ENCODE data around the gene TMEM245.

The TMEM245 gene

DNA sequence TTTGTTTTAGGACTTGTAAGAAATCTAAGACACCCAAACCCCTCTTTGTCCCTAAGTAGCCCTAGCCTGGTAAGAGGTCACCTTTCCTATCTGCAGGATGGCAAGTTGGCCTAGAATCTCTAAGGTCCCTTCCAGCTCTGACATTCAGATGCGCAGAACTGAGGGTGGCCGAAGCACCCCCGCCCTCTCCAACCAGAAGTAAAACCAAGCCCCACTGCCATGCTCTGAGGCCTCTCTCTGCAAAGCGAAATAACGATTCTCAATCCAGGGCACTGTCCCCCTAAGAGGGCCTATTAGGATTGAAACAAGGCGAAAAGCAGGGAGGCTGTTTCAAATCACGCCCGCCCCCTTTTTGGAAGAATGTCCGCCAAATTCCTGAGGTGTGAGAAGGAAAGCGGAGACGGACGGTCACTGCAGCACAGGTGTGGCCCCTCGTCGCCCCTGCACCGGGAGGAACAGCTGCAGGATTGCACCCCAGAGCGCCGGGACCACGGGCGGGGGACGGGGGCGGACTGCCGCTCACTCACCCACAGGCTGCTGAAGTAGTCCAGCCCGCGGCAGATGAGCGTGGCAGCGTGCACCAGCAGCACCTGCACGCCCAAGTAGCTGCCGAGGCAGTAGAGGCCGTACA, 824 bp downstream of the TMEM245 start:
- ATAC-seq = no peak
- peak overlapping the region; percentile 83 for H3K27ac Mint-ChIP-seq
- peaks cover 13% of the 10 kb centered on the region for H3K36me3 Mint-ChIP-seq
- H3K4me1 Mint-ChIP-seq = peaks cover 44% of the 10 kb centered on the region
- H3K9me3 Mint-ChIP-seq = no peaks in the 10 kb centered on the region
- no peaks in the 10 kb centered on the region for H3K27me3 Mint-ChIP-seq
- peak overlapping the region; percentile 92 for H3K4me3 Mint-ChIP-seq

DNA sequence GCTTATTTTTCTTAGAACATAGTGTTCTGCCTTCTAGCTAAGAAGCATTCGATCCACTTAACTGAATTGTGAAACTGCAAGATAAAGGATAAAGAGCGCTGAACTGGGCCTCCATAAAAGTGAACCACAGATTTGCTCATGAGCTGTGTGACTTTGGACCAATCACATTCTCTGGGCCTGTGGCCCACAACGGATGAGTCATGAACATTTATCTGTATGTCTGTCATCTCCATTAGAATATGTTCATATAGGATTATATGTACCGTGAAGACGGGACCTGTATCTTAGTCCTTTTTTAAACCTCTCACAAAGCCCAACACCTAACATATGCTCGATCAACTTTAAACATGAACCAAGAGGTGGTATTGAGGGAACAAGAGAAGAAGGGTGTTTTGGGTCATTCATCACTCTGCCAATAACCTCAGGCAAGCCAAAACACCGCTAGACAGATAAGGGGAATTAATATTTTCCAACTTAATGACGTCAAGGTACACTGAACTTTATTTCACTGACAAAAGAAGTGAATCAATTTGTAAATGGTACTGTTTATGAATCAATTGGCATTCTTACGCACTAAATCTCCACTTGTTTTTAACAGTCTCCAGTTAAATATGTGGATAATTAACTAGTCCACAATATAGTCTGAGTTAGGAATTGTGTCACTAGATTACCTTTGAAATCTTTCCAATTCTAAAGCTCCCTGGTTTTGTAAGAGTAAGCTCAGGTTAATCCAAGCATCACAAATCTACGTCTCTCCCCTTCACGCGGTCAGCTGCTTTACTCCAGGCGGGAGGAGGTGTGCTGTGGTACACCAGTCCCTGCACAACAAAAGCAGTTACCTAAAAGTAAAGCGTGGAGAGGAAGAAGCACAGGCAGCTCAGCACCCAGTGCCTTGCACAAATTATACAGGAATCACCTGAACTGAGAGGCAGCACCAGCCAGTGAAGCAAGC, 1.6 kb downstream of the TMEM245 start:
- Mint-ChIP-seq H3K4me3 (peak overlapping the region; percentile 92), H3K36me3 (peaks cover 13% of the 10 kb centered on the region), H3K9me3 (no peaks in the 10 kb centered on the region), H3K27ac (peak overlapping the region; percentile 83), H3K4me1 (peaks cover 52% of the 10 kb centered on the region), H3K27me3 (no peaks in the 10 kb centered on the region)
- ATAC-seq = no peak

DNA sequence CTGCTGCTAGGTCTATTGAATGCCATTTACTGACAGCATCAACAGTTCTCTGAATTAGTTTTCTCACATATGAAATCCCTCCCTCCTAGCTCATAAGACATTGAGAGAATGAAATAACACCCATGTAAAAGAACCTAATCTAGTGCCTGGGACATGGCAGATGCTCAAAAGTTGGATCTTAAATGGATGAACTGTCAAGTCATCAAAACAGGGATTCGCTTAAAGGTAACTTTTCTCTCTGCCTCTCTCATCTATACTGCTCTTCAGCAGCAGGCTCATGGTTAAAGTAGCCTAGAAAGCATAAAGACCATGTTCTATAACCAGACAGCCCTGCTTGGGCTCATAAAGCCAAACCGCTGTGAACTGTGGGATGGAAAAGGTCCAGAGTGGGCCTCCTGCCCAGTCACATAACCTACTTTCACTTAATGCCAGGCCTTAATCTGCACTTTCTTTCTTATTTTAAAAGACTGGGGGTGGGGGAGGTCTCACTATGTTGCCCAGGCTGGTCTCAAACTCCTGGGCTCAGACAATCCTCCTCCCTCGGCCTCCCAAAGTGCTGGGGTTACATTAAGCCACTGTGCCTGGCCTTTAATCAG, 3.7 kb downstream of the TMEM245 start:
- Mint-ChIP-seq H3K27ac (no peak overlapping the region), H3K4me1 (peaks cover 68% of the 10 kb centered on the region), H3K27me3 (no peaks in the 10 kb centered on the region), H3K4me3 (no peak overlapping the region), H3K9me3 (no peaks in the 10 kb centered on the region), H3K36me3 (peaks cover 13% of the 10 kb centered on the region)
- ATAC-seq = no peak

DNA sequence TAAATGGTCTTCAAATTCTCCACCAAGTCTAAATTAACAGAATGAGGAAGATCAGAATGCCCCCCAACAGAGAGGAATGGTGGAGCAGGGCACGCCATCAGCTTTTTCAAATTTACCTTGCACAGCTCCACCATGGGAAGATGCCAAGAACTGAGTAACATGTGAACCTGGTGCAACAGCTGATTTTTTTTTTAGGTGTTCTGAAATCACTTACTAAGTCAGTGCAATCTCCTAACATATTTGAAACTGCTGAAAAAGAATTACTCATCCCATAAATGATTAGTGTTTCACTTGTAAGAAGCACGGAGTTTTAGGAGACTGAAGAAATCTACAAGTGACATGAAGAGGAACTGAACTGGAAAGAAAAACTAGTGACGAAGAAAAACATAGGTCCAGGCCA, 5.1 kb downstream of the TMEM245 start:
- H3K27ac Mint-ChIP-seq = no peak overlapping the region
- H3K27me3 Mint-ChIP-seq = no peaks in the 10 kb centered on the region
- H3K4me3 Mint-ChIP-seq = no peak overlapping the region
- H3K4me1 Mint-ChIP-seq = peaks cover 79% of the 10 kb centered on the region
- no peaks in the 10 kb centered on the region for H3K9me3 Mint-ChIP-seq
- H3K36me3 Mint-ChIP-seq = peaks cover 13% of the 10 kb centered on the region
- ATAC-seq = no peak

DNA sequence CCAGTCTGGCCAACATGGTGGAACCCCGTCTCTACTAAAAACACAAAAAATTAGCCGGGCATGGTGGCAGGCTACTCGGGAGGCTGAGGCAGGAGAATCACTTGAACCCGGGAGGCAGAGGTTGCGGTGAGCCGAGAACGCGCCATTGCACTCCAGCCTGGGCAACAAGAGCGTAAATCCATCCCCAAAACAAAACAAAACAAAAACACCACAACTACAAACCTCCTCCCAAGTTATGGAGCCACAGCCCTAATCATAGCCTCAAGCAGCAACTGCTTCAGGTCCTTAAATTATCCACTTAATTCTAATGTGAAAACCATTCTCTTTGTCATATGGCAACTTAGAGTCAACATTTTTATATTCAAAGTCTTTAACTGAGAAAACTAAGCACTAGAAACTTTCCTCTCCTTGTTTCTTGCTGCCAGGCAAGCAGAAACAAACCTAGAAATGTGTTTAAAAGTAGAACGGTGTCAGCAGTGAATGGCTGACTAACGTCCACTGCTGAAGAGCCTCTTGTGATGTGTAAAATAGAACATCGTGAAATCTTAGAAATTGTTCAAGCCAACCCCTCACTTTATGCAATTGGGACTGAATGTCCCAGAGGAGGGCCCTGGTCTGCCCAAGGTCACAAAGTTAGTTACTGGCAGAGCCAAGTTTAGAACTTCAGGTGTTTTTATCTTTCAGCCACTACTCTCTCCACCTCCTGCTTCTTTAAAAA, 5.7 kb downstream of the TMEM245 start:
- H3K27ac Mint-ChIP-seq = no peak overlapping the region
- no peak for ATAC-seq
- no peaks in the 10 kb centered on the region for H3K9me3 Mint-ChIP-seq
- H3K4me3 Mint-ChIP-seq = no peak overlapping the region
- peaks cover 13% of the 10 kb centered on the region for H3K36me3 Mint-ChIP-seq
- no peaks in the 10 kb centered on the region for H3K27me3 Mint-ChIP-seq
- peaks cover 82% of the 10 kb centered on the region for H3K4me1 Mint-ChIP-seq

DNA sequence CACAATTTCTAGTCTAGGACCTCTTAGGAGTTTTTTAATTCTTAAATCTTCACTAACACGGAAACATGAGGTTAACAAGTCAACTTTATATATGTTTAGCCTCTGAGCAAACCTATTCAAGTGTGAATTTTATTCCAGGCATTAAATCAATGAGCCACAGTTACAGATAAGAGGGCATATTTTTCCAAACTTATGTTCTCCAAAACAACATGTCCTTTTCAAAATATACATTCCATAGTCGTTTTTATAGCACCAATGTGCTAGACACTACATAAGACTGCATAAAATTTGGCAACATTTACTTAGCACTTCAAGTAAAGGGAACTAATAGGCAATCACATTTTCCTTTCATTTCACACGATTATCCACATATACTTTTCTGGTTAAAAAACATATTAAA, 6.5 kb downstream of the TMEM245 start:
- H3K27me3 Mint-ChIP-seq = no peaks in the 10 kb centered on the region
- ATAC-seq = no peak
- no peaks in the 10 kb centered on the region for H3K9me3 Mint-ChIP-seq
- no peak overlapping the region for H3K4me3 Mint-ChIP-seq
- no peak overlapping the region for H3K27ac Mint-ChIP-seq
- peaks cover 13% of the 10 kb centered on the region for H3K36me3 Mint-ChIP-seq
- peaks cover 82% of the 10 kb centered on the region for H3K4me1 Mint-ChIP-seq

DNA sequence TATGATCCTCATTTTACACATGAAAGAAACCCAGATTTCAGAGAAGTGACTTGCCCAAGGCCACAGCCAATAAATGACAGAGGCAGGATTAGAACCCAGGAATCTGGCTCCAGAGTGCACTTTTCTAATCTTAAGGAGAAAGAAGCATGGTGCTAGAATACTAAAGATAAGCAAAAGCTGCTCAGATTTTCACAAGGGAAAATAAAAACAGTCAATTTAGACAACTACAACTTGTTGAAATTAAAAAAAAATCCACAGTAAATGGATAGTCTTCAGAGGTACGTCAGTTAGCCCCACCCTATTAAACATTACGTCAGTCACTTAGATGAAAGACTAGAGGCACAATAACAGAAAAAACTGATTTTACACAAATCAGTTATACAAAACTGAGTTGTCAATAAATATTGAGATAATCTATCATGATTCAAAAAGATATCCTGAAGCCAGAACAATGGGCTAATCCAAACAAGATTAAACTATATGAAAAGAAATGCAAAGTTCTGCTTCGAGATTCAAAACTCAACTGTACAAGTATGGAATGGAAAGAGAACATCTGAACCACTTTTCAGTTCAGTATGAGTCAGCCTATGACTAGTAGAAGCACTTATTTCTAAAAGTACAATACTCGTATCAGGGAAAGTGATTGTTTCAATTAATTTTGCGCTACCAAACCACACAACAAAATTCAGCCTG, 9.3 kb downstream of the TMEM245 start:
- peak; percentile 73 for ATAC-seq
- Mint-ChIP-seq H3K36me3 (peaks cover 10% of the 10 kb centered on the region), H3K27ac (peak overlapping the region; percentile 83), H3K4me3 (peak overlapping the region; percentile 66), H3K27me3 (no peaks in the 10 kb centered on the region), H3K4me1 (peaks cover 71% of the 10 kb centered on the region), H3K9me3 (no peaks in the 10 kb centered on the region)

DNA sequence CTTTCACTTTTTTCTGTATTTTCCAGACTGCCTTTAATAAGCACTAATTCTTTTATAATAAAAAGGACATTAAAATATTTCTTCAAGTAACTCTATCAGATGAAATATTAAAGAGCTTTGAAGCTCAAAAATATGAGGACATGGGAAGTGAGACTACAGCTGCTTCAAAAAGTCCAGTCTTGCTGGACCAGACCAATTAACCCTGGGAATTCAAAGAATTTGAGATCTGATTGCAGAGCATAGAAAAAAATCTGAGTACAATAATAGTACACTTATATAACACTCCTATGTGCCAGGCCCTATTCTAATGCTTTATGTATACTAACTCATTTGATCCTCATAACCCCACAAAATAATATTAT, 9.8 kb downstream of the TMEM245 start:
- ATAC-seq = no peak
- H3K36me3 Mint-ChIP-seq = peaks cover 14% of the 10 kb centered on the region
- peaks cover 68% of the 10 kb centered on the region for H3K4me1 Mint-ChIP-seq
- no peaks in the 10 kb centered on the region for H3K9me3 Mint-ChIP-seq
- H3K27me3 Mint-ChIP-seq = no peaks in the 10 kb centered on the region
- H3K4me3 Mint-ChIP-seq = no peak overlapping the region
- H3K27ac Mint-ChIP-seq = peak overlapping the region; percentile 83

DNA sequence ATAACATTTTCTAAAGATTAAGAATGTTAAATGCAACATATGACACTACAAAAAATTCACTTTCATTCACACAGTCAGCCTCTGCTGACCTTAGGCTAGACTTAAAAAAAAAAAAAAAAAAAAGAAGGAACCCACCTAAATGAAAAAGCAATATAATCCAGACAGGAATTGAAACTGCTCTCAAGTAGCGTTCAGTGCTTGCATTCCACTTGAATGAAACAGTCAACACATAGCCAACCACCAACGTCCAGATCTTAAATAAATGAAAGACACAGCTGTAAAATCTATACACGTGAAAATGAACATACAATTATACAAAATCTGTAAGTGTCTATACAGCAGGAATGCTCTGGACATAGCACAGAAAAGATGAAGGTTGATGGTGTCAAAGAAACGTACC, 11.4 kb downstream of the TMEM245 start:
- Mint-ChIP-seq H3K9me3 (peaks cover 3% of the 10 kb centered on the region), H3K4me1 (peaks cover 57% of the 10 kb centered on the region), H3K27me3 (no peaks in the 10 kb centered on the region), H3K36me3 (peaks cover 22% of the 10 kb centered on the region), H3K27ac (peak overlapping the region; percentile 58), H3K4me3 (peak overlapping the region; percentile 1)
- peak; percentile 65 for ATAC-seq

DNA sequence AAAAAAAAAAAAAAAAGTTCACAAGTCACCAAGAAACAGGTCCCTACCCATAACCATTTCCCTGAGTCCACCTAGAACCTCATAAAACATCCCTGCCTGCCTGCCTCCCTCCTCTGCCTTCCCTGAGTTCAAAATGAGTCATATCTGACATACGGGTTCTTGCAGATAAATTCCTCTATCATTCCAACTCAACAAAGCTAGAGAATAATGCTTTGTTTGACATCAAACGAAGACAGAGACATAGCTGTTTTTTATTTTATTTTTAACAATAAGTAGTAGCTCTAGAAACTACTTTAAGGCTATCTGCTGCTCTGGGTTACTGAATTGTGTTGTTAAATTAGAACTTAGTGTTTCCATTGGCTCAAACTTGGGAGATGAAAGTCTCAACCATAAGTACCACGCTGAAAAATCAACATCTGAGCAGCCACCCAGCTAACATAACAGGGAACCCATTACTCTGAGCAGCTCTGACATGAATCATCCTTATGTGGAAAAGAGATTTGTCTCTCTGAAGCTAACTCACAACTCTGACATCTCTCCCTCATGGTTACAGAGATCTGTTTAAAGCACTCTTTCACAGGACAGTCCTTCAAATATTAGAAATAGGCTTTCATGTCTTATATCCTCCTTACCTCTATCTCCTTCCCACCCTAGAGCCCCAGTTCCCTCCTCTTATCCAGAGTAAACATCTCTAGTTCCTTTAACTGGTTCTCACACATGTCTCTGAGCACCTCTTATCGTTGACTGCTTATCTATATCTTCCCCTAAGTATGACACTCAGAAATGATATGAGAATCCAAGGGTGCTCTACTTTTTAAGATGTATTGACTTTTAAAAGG, 12.1 kb downstream of the TMEM245 start:
- ATAC-seq = no peak
- peaks cover 3% of the 10 kb centered on the region for H3K9me3 Mint-ChIP-seq
- no peak overlapping the region for H3K4me3 Mint-ChIP-seq
- H3K27me3 Mint-ChIP-seq = no peaks in the 10 kb centered on the region
- H3K4me1 Mint-ChIP-seq = peaks cover 59% of the 10 kb centered on the region
- H3K27ac Mint-ChIP-seq = peak overlapping the region; percentile 58
- peaks cover 29% of the 10 kb centered on the region for H3K36me3 Mint-ChIP-seq

DNA sequence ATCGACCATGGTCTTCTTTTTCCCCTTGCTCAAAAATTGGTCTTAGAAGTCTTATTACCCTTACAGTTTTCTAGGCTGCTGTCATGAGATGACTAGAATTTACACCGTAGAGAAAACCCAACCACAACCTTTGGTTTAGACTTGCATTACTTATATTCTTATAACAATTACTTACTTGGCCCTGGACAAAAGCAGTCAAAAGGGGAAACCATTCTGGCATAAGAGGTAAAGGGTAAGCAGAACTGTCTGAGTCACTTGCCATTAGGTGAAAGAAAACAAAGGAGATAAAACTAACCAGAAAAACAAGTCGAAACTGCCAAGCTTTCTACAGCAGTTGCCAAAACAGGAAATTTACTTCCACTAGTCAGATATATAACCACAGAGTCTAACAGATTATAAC, 17.9 kb downstream of the TMEM245 start:
- Mint-ChIP-seq H3K4me3 (no peak overlapping the region), H3K36me3 (peaks cover 41% of the 10 kb centered on the region), H3K4me1 (peaks cover 55% of the 10 kb centered on the region)

DNA sequence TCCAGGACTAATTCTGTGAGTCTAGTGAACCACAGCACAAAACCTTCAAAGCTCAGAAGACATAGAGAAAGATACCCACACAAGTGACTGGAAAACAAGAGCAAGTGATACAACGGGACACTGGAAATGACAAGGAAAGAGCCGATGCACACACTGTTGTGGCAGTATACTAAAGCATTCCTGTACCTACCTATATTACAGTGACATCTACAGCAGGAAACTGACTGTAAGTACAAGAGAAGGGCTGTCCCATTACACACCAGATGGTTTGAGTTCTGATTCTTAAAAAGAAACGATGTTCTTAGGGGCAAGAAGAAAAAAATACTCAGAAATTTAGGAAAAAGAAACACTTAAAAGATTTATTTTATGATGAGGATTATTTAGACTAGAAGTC, 18.5 kb downstream of the TMEM245 start:
- Mint-ChIP-seq H3K27ac (peak overlapping the region; percentile 74), H3K27me3 (no peaks in the 10 kb centered on the region), H3K4me1 (peaks cover 55% of the 10 kb centered on the region), H3K36me3 (peaks cover 46% of the 10 kb centered on the region), H3K4me3 (peak overlapping the region; percentile 23), H3K9me3 (peaks cover 3% of the 10 kb centered on the region)
- no peak for ATAC-seq

More for the DNA sequence above, 17.9 kb downstream of the TMEM245 start:
- H3K9me3 Mint-ChIP-seq = peaks cover 3% of the 10 kb centered on the region
- peak; percentile 95 for ATAC-seq
- peak overlapping the region; percentile 74 for H3K27ac Mint-ChIP-seq
- H3K27me3 Mint-ChIP-seq = no peaks in the 10 kb centered on the region

DNA sequence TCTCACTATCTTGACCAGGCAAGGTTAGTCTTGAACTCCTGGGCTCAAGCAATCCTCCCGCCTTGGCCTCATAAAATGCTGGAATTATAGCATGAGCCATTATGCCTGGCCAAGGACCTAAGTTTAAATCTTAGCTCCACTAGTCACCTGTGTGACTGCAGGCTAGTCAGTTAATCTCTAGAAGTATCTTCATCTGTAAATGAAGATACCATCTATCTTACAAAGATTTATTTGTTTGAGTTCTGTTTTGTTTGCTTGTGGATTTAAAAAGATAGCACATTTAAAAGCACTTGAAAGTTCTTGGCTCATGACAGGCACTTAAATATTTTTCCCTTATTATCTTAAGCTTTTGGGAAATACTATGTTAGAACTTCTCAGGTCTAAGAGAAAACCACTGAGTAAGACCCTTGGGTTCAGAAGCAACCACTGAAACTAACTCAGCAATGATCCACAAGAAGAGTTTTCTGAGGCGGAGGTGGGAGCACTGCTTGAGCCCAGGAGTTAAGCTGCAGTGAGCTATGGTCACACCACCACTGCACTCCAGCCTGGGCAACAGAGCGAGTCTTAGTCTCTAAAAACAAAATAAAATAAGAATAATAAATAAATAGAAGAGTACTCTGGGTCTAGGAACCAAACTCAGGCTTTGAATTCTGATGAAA, 19.1 kb downstream of the TMEM245 start:
- peak overlapping the region; percentile 23 for H3K4me3 Mint-ChIP-seq
- peak overlapping the region; percentile 74 for H3K27ac Mint-ChIP-seq
- H3K27me3 Mint-ChIP-seq = no peaks in the 10 kb centered on the region
- peaks cover 3% of the 10 kb centered on the region for H3K9me3 Mint-ChIP-seq
- peaks cover 59% of the 10 kb centered on the region for H3K4me1 Mint-ChIP-seq
- ATAC-seq = no peak
- peaks cover 51% of the 10 kb centered on the region for H3K36me3 Mint-ChIP-seq
